GM13976 (cell line): Measurements from ENCODE around the gene SPAG16.

Experiments
- DNase-seq: peaks from one replicate; pipeline ENCODE4 v3.0.0; 2012; ENCODE audit warnings: low spot score
- in situ Hi-C: fragments of 300-500 bp; cut with MboI; formaldehyde crosslinking; loops from one replicate; pipeline ENCODE4 v1.12.0; 2022; ENCODE audit warnings: low sequenced_read_pairs, mixed read lengths, inconsistent platforms; ENCODE audit not compliant: unreplicated experiment
- TF ChIP-seq, protein P1 (sequence below): IDR thresholded peaks from 2 replicates; pipeline ENCODE4 v1.5.1; 2012; ENCODE audit warnings: borderline replicate concordance, mild to moderate bottlenecking; ENCODE audit not compliant: insufficient read depth; ENCODE audit errors: extremely low read depth, missing control alignments, control extremely low read depth

Gene SPAG16

DNA sequence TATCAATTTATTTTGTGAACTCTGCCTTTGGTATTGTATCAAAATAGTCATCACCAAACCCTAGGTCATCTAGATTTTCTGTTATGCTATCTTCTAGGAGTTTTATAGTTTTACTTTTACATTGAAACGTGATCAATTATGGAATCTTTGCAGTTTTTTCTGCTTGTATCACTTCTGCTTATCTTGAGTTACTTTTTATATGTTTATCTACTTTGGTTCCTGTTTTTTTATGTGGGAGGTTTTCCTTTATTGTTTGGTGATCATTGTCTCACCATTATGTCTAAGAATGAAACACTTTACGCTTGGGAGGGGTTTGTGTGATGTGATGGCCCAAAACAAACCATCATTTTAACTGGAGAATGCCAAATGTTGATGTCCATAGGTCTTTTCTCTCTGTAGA lies 261.2 kb downstream of the SPAG16 start:
- DNase-seq, result peak; percentile 8
- TF ChIP-seq, protein P1, sequence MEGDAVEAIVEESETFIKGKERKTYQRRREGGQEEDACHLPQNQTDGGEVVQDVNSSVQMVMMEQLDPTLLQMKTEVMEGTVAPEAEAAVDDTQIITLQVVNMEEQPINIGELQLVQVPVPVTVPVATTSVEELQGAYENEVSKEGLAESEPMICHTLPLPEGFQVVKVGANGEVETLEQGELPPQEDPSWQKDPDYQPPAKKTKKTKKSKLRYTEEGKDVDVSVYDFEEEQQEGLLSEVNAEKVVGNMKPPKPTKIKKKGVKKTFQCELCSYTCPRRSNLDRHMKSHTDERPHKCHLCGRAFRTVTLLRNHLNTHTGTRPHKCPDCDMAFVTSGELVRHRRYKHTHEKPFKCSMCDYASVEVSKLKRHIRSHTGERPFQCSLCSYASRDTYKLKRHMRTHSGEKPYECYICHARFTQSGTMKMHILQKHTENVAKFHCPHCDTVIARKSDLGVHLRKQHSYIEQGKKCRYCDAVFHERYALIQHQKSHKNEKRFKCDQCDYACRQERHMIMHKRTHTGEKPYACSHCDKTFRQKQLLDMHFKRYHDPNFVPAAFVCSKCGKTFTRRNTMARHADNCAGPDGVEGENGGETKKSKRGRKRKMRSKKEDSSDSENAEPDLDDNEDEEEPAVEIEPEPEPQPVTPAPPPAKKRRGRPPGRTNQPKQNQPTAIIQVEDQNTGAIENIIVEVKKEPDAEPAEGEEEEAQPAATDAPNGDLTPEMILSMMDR, result no peak
- in situ Hi-C loops, result no loop called here

DNA sequence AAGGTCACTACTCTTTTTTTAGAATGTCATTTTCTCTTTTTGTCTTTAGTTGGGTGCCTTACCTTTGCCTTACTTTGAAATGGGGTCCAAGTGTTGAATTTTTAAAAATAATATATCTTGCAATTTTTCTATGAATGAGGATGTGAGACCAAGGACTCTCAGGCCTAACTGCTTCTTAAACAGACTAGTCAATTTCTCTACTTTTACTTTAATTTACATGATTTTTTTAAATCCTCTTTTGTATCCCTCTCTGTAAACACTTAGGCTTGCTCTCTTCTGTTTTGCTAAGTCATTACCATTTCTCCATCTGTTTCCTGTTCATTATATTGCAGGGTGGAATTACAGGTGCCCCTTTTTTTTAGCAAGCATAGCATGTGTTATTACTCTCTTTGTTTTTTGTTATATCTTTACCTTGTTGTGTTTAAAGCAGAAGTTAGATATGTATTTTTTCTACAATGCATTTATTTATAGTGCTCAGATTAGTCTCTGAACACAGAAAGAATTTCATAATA lies 261.8 kb downstream of the SPAG16 start:
- in situ Hi-C loops, result no loop called here
- TF ChIP-seq, protein P1, result no peak
- DNase-seq, result no peak

DNA sequence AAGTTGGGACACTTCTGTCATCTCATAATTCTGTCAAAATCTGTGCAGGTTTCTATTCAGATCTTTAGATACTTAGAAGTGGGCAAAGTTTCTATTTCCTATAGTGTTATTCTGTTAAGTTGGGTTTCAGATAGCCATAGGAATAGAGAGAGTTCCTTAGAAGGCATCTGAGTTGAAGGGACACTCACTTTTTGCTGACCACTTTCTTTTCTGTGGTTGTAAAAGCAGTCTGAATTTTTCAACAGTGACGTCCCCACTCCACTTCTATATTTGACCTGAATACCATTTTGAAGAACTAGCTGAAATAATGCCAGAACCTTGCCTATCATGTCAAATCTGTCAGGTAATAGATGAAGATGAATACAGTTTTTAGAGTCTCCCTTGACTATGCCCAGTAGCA lies 267.3 kb downstream of the SPAG16 start:
- no peak for DNase-seq
- TF ChIP-seq, protein P1, result no peak
- in situ Hi-C loops, result no loop called here

DNA sequence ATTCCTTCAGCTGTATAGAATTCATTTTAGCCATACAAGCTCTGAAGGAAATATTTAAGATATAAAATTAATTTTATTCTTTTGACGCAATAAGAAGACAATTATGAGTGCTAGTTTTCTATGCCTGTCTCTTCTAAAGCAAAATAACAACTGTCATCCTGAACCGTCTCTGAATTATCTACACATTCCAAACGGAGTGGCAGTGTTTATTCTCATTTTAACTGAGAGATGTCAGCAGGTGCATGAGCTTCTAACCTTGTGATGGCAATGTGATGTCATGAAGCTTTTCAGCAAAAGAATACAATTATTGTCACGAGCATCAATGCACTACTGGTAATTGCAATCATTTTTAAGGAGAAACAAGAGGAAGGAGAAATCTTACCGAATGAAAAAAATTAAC lies 274.8 kb downstream of the SPAG16 start:
- TF ChIP-seq, protein P1, result no peak
- in situ Hi-C loops, result no loop called here
- no peak for DNase-seq

DNA sequence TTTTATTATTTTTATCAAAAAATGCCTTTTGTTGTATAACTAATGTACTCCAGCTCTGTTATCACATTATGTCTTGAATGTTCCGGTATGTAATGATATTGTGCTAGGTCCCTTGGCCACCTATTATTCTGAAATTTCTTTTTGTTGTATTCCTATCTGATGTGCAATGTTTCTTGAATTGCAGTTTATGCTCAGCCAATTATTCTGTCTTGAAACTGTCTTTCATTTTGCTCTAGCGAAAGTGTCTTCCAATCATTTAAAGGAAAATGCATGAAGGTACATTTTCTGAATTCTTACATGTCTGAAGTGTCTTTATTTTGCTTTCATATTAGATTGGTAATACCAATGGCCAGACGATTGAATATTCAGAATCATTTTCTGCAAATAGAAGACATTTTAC lies 277.5 kb downstream of the SPAG16 start:
- DNase-seq, result no peak
- TF ChIP-seq, protein P1, result no peak
- in situ Hi-C loops, result no loop called here

DNA sequence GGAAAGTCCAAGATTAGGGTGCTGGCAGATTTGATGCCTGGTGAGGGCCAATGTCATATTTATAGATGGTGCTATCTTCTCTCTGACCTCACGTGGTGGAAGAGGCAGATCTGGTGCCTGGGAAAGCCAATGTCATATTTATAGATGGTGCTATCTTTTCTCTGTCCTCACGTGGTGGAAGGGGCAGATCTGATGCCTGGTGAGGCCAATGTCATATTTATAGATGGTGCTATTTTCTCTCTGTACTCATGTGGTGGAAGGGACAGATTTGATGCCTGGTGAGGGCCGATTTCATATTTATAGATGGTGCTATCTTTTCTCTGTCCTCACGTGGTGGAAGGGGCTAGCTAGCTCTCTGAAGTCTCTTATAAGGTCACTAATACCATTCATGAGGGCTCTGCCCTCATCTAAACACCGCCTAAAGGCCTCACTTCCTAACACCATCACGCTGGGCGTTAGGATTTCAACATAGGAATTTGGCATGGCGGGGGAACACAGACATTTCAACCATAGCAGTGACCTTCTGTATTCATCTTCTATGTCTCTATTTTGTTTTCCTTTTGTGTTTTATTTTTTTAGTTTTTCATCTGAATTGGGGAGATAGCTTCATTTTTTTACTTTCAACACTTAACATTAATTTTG lies 278.4 kb downstream of the SPAG16 start:
- TF ChIP-seq, protein P1, result no peak
- in situ Hi-C loops, result no loop called here
- DNase-seq, result no peak
